DOHH2 (cell line): Measurements from ENCODE around the gene AUTS2.

Experiments used
- H3F3A ChIP-seq: fragments of 200-600 bp; sonication (generic), shearing (Covaris generic); 2 replicates; pipeline ENCODE4 v1.6.0; 2016; ENCODE audit warnings: antibody characterized with exemption, mild to moderate bottlenecking; ENCODE audit not compliant: control insufficient read depth, insufficient read depth
- H3K27ac ChIP-seq: fragments of 200-600 bp; sonication (generic); 2 replicates; pipeline ENCODE4 v1.5.1; 2014; ENCODE audit warnings: low read depth, mild to moderate bottlenecking, low read length, moderate library complexity
- H3K27me3 ChIP-seq: fragments of 200-600 bp; sonication (generic); 2 replicates; pipeline ENCODE4 v1.6.1; 2014; ENCODE audit warnings: mild to moderate bottlenecking, low read length, mixed read lengths; ENCODE audit not compliant: control insufficient read depth
- H3K36me3 ChIP-seq: fragments of 200-600 bp; sonication (generic); 2 replicates; pipeline ENCODE4 v1.6.1; 2014; ENCODE audit warnings: mild to moderate bottlenecking, low read length, moderate library complexity, mixed read lengths; ENCODE audit not compliant: control insufficient read depth
- H3K4me1 ChIP-seq: fragments of 200-600 bp; sonication (generic); 2 replicates; pipeline ENCODE4 v1.6.1; 2014; ENCODE audit warnings: mild to moderate bottlenecking, low read length, mixed read lengths; ENCODE audit not compliant: control insufficient read depth
- H3K4me2 ChIP-seq: fragments of 200-600 bp; sonication (generic); 2 replicates; pipeline ENCODE4 v1.6.0; 2014; ENCODE audit warnings: mild to moderate bottlenecking, low read length, moderate library complexity
- H3K4me3 ChIP-seq: fragments of 200-600 bp; sonication (generic); 2 replicates; pipeline ENCODE4 v1.5.1; 2014; ENCODE audit warnings: mild to moderate bottlenecking, low read length, mixed read lengths
- H3K79me2 ChIP-seq: fragments of 200-600 bp; sonication (generic); 2 replicates; pipeline ENCODE4 v1.6.1; 2014; ENCODE audit warnings: mild to moderate bottlenecking, low read length, mixed read lengths; ENCODE audit not compliant: control insufficient read depth
- H3K9me2 ChIP-seq: fragments of 200-600 bp; sonication (generic); replicated peaks from 2 replicates; pipeline ENCODE4 v1.6.1; 2014; ENCODE audit warnings: mild to moderate bottlenecking, low read length, mixed read lengths; ENCODE audit not compliant: control insufficient read depth
- H3K9me3 ChIP-seq: fragments of 200-600 bp; sonication (generic); 2 replicates; pipeline ENCODE4 v1.6.1; 2014; ENCODE audit warnings: antibody characterized with exemption, low read length, mixed read lengths; ENCODE audit not compliant: control insufficient read depth, insufficient read depth
- H4K20me1 ChIP-seq: fragments of 200-600 bp; sonication (generic); 2 replicates; pipeline ENCODE4 v1.6.0; 2014; ENCODE audit warnings: low read depth, mild to moderate bottlenecking, antibody characterized with exemption, low read length, moderate library complexity; ENCODE audit not compliant: control insufficient read depth, insufficient read depth
- EZH2phosphoT487 ChIP-seq: fragments of 200-600 bp; sonication (generic); IDR thresholded peaks from 2 replicates; pipeline ENCODE4 v1.6.1; 2017; ENCODE audit warnings: borderline replicate concordance, mild to moderate bottlenecking, antibody characterized with exemption, low read length, moderate library complexity, mixed read lengths
- TF ChIP-seq, protein P1 (sequence below): fragments of 200-600 bp; sonication (generic); IDR thresholded peaks from one replicate; pipeline ENCODE4 v1.5.1; 2014; ENCODE audit warnings: antibody characterized with exemption, mild to moderate bottlenecking, low read depth, low read length; ENCODE audit not compliant: poor library complexity, severe bottlenecking

Gene AUTS2

GRCh38 chr7:69804962-69805361, 206.7 kb downstream of the AUTS2 start:
- Histone ChIP-seq H3K27ac (no peak overlapping the region), H3K4me1 (peaks cover 66% of the 10 kb centered on the region), H3K4me2 (no peak overlapping the region), H4K20me1 (no peaks in the 10 kb centered on the region), H3K9me2 (no peaks in the 10 kb centered on the region), H3K9me3 (no peaks in the 10 kb centered on the region), H3F3A (no peaks in the 10 kb centered on the region), H3K4me3 (no peak overlapping the region), H3K27me3 (no peaks in the 10 kb centered on the region), H3K36me3 (no peaks in the 10 kb centered on the region), H3K79me2 (peaks cover 76% of the 10 kb centered on the region)
- TF ChIP-seq, protein P1, sequence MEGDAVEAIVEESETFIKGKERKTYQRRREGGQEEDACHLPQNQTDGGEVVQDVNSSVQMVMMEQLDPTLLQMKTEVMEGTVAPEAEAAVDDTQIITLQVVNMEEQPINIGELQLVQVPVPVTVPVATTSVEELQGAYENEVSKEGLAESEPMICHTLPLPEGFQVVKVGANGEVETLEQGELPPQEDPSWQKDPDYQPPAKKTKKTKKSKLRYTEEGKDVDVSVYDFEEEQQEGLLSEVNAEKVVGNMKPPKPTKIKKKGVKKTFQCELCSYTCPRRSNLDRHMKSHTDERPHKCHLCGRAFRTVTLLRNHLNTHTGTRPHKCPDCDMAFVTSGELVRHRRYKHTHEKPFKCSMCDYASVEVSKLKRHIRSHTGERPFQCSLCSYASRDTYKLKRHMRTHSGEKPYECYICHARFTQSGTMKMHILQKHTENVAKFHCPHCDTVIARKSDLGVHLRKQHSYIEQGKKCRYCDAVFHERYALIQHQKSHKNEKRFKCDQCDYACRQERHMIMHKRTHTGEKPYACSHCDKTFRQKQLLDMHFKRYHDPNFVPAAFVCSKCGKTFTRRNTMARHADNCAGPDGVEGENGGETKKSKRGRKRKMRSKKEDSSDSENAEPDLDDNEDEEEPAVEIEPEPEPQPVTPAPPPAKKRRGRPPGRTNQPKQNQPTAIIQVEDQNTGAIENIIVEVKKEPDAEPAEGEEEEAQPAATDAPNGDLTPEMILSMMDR, result no peak
- no peak for TF ChIP-seq EZH2phosphoT487

GRCh38 chr7:69808391-69808790, 210.1 kb downstream of the AUTS2 start:
- Histone ChIP-seq H3F3A (no peaks in the 10 kb centered on the region), H3K9me3 (no peaks in the 10 kb centered on the region), H3K36me3 (no peaks in the 10 kb centered on the region), H3K79me2 (peaks cover 67% of the 10 kb centered on the region), H3K4me2 (no peak overlapping the region), H3K27ac (no peak overlapping the region), H3K9me2 (no peaks in the 10 kb centered on the region), H3K4me3 (no peak overlapping the region), H3K4me1 (peaks cover 44% of the 10 kb centered on the region), H3K27me3 (no peaks in the 10 kb centered on the region), H4K20me1 (no peaks in the 10 kb centered on the region)
- TF ChIP-seq EZH2phosphoT487, result no peak
- TF ChIP-seq, protein P1, result no peak

DNA sequence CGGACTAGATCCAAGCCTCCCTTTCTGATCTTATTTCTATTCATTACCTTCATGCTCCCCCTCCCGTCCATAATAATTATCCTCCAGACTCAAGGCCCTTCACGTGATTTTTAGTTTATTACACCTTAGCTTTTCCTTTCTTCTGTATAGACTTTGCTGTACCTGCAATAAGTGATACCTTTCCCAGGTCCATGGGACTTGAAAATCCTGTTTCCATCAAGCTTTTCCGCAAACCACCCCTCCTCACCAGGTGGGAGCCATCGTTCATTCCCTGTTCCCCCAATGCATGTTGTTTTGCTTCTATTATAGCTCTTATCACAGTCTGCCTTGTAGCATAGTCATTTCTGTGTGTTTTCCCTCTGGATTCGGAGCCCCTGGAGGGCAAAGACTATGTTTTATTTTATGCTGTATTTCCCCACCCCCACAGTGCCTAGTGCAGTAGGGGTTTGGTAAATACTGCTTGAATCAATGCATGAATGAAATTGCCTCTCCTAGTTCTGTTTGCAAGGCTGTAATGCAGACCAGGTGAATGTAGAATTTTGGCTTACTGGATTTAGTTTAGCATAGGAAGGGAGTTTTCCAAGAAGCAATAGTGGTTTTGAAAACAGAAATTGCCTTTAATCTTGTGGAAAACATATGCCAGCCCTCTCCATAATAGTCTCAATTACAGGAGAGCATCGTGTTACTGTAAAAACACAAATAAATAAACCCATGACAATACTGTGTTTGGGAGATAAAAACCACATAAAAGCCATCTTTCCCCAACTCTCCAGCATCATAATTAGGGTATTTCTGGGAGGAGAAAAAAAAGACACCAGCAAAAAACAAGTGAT, 213.4 kb downstream of the AUTS2 start:
- no peaks in the 10 kb centered on the region for H3K27me3 ChIP-seq
- peaks cover 26% of the 10 kb centered on the region for H3K4me1 ChIP-seq
- H3K4me2 ChIP-seq, result no peak overlapping the region
- no peaks in the 10 kb centered on the region for H3F3A ChIP-seq
- TF ChIP-seq, protein P1, result no peak
- TF ChIP-seq EZH2phosphoT487, result no peak
- no peaks in the 10 kb centered on the region for H3K9me2 ChIP-seq
- H3K4me3 ChIP-seq, result no peak overlapping the region
- H3K27ac ChIP-seq, result no peak overlapping the region
- H3K79me2 ChIP-seq, result peaks cover 63% of the 10 kb centered on the region
- no peaks in the 10 kb centered on the region for H4K20me1 ChIP-seq
- H3K9me3 ChIP-seq, result no peaks in the 10 kb centered on the region
- no peaks in the 10 kb centered on the region for H3K36me3 ChIP-seq
